ENCODE measurements around the gene YWHAB. TPM values are rescaled to one million over a fixed set of nuclear protein-coding genes. Genes with fewer than 3 reads are reported as not detected.

The YWHAB gene
- total RNA-seq, 2 experiments from 2014 or later: 163 to 167 TPM

GRCh38 chr20:44897133-44897532 is 11.6 kb downstream of the YWHAB start:
- Mint-ChIP-seq H3K27me3 (no peaks in the 10 kb centered on the region), H3K4me3 (peak overlapping the region; percentile 12), H3K36me3 (ENCODE audit: low read depth) (peaks cover 61% of the 10 kb centered on the region), H3K9me3 (no peaks in the 10 kb centered on the region), H3K4me1 (ENCODE audit: low read depth) (peaks cover 85% of the 10 kb centered on the region), H3K27ac (peak overlapping the region; percentile 50)
- TF ChIP-seq, protein P1, sequence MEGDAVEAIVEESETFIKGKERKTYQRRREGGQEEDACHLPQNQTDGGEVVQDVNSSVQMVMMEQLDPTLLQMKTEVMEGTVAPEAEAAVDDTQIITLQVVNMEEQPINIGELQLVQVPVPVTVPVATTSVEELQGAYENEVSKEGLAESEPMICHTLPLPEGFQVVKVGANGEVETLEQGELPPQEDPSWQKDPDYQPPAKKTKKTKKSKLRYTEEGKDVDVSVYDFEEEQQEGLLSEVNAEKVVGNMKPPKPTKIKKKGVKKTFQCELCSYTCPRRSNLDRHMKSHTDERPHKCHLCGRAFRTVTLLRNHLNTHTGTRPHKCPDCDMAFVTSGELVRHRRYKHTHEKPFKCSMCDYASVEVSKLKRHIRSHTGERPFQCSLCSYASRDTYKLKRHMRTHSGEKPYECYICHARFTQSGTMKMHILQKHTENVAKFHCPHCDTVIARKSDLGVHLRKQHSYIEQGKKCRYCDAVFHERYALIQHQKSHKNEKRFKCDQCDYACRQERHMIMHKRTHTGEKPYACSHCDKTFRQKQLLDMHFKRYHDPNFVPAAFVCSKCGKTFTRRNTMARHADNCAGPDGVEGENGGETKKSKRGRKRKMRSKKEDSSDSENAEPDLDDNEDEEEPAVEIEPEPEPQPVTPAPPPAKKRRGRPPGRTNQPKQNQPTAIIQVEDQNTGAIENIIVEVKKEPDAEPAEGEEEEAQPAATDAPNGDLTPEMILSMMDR (IDR thresholded peaks at IDR 0.05): no peak
- DNase-seq (no peak), ATAC-seq (ENCODE audit: poor library complexity) (no peak)
- H3K27me3 ChIP-seq (ENCODE audit: control insufficient read depth in 1 of 2, insufficient read depth in 2 of 2, low read length in 2 of 2): no peaks in the 10 kb centered on the region
- intact Hi-C loops (cut with DNase I, micrococcal nuclease): no loop called here
- H3K36me3 ChIP-seq (ENCODE audit: insufficient read depth, low read length): peaks cover 36% of the 10 kb centered on the region
- H3K4me3 ChIP-seq (ENCODE audit: low read length): no peak overlapping the region
- ChIA-PET CTCF (interaction anchor here (1.6 to 2.2 kb wide), 2 partner anchors 8 to 9 kb away, joined by 3 to 6 read pairs; no protein-coding TSS in a partner anchor), POLR2A (interaction anchor here (0.8 to 1.8 kb wide), 4 partner anchors 9 to 34 kb away, joined by 3 to 12 read pairs (median 6); partner anchors contain the start of gene YWHAB)
- no peaks in the 10 kb centered on the region for H3K9me3 ChIP-seq (ENCODE audit: control insufficient read depth in 1 of 2, insufficient read depth in 1 of 2, low read length in 2 of 2)
- peaks cover 57% of the 10 kb centered on the region for H3K4me1 ChIP-seq (ENCODE audit: insufficient read depth, low read length)
- peak overlapping the region; percentile 17 to 35 for H3K27ac ChIP-seq (ENCODE audit: low read depth in 1 of 2, low read length in 2 of 2)

DNA sequence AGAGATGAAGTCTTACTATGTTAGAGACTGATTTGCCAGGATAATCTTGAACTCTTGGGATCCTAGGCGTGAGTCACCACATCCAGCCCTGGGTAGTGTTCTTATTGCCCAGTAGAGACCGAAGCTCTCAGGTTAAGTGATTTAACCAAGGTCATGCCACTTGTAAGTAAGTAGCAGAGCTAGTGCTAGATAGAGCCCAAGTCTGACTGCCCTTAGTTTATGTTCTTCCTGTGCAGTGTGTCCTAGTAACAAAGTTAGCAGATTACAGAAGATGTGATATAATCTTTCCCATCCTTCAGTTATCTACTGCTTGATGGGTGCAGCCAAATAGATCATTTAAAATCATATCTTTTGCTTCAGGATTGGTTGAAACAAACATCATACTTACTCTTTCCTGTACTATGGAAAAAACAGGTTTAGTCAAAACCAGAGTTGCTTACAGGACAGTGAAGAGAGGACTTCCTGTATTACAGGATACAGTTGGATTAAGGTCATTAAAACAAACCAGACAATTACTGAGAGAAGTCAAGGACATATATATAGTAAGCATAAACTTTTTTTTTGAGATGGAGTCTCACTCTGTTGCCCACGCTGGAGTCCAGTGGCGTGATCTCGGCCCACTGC is 14.8 kb downstream of the YWHAB start:
- intact Hi-C loops (cut with DNase I, micrococcal nuclease): no loop called here
- Histone ChIP-seq H3K36me3 (ENCODE audit: insufficient read depth, low read length) (peaks cover 57% of the 10 kb centered on the region), H3K9me3 (ENCODE audit: control insufficient read depth in 1 of 2, insufficient read depth in 1 of 2, low read length in 2 of 2) (no peaks in the 10 kb centered on the region), H3K4me3 (ENCODE audit: low read length) (no peak overlapping the region), H3K4me1 (ENCODE audit: insufficient read depth, low read length) (peaks cover 40% of the 10 kb centered on the region), H3K27ac (ENCODE audit: low read depth in 1 of 2, low read length in 2 of 2) (peak overlapping the region in 1 of 2 donors; percentile 2), H3K27me3 (ENCODE audit: control insufficient read depth in 1 of 2, insufficient read depth in 2 of 2, low read length in 2 of 2) (no peaks in the 10 kb centered on the region)
- ATAC-seq (ENCODE audit: poor library complexity) (no peak), DNase-seq (no peak)
- H3K36me3 Mint-ChIP-seq (ENCODE audit: low read depth): peaks cover 75% of the 10 kb centered on the region
- H3K4me1 Mint-ChIP-seq (ENCODE audit: low read depth): peaks cover 63% of the 10 kb centered on the region
- CTCF ChIA-PET: no interaction called here
- POLR2A ChIA-PET: interaction anchor here (1.4 kb wide), 1 partner anchor 12 kb away, joined by 6 read pairs; no protein-coding TSS in a partner anchor
- TF ChIP-seq, protein P1 (IDR thresholded peaks at IDR 0.05): no peak
- no peaks in the 10 kb centered on the region for H3K27me3 Mint-ChIP-seq
- peak overlapping the region; percentile 3 for H3K4me3 Mint-ChIP-seq
- peak overlapping the region; percentile 66 for H3K27ac Mint-ChIP-seq
- no peaks in the 10 kb centered on the region for H3K9me3 Mint-ChIP-seq

- peaks cover 73% of the 10 kb centered on the region for H3K36me3 ChIP-seq (ENCODE audit: insufficient read depth, low read length)
- H3K27me3 Mint-ChIP-seq: no peaks in the 10 kb centered on the region
- intact Hi-C loops (cut with DNase I, micrococcal nuclease): no loop called here
- CTCF ChIA-PET: interaction anchor here (1.7 kb wide), 1 partner anchor 13 kb away, joined by 5 read pairs; no protein-coding TSS in a partner anchor
- no peaks in the 10 kb centered on the region for H3K27me3 ChIP-seq (ENCODE audit: control insufficient read depth in 1 of 2, insufficient read depth in 2 of 2, low read length in 2 of 2)
- TF ChIP-seq, protein P1 (IDR thresholded peaks at IDR 0.05): no peak
- H3K4me1 ChIP-seq (ENCODE audit: insufficient read depth, low read length): peaks cover 28% of the 10 kb centered on the region
- DNase-seq (no peak), ATAC-seq (ENCODE audit: poor library complexity) (no peak)
- H3K4me3 ChIP-seq (ENCODE audit: low read length): no peak overlapping the region
- POLR2A ChIA-PET: interaction anchor here (0.9 to 1.5 kb wide), 3 partner anchors 9 to 16 kb away, joined by 3 to 6 read pairs (median 4); partner anchors contain the start of gene YWHAB
- peak overlapping the region; percentile 18 for H3K27ac Mint-ChIP-seq
- no peaks in the 10 kb centered on the region for H3K9me3 Mint-ChIP-seq
- peaks cover 85% of the 10 kb centered on the region for H3K36me3 Mint-ChIP-seq (ENCODE audit: low read depth)
- no peak overlapping the region for H3K27ac ChIP-seq (ENCODE audit: low read depth in 1 of 2, low read length in 2 of 2)
- H3K9me3 ChIP-seq (ENCODE audit: control insufficient read depth in 1 of 2, insufficient read depth in 1 of 2, low read length in 2 of 2): no peaks in the 10 kb centered on the region
- no peak overlapping the region for H3K4me3 Mint-ChIP-seq
- H3K4me1 Mint-ChIP-seq (ENCODE audit: low read depth): peaks cover 47% of the 10 kb centered on the region
Measured at GRCh38 chr20:44901974-44902373, 16.5 kb downstream of the YWHAB start.

Measured in CD4-positive, alpha-beta T cell (primary cell).